HG03469 (cell line): ENCODE measurements around the gene VRK1.

Source experiments
- ATAC-seq: cut with Tn5 transposase; IDR thresholded peaks from one replicate; pipeline ENCODE4 v1.9.1; 2021; ENCODE audit warnings: mild to moderate bottlenecking, moderate library complexity, moderate number of reproducible peaks; ENCODE audit not compliant: unreplicated experiment

VRK1 gene

DNA sequence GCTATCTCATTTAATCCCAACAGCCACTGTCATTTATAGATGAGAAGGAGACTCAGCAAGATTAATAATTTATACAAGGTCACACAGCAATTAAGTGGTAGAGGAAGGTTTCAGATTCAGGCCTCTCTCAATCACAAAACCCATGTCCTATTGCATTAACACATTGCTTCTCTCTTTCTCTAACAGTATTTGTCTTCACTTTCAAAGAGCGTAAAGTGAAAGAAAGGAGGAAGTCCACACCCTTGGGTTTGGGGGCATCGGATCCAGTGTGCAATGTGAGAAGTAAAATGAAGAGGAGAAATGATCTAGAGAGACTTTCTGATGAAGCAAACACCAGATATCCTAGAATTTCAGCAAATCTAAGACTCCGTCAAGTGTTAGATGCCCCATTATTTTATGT is 7.0 kb upstream of the VRK1 start:
- no peak for ATAC-seq

DNA sequence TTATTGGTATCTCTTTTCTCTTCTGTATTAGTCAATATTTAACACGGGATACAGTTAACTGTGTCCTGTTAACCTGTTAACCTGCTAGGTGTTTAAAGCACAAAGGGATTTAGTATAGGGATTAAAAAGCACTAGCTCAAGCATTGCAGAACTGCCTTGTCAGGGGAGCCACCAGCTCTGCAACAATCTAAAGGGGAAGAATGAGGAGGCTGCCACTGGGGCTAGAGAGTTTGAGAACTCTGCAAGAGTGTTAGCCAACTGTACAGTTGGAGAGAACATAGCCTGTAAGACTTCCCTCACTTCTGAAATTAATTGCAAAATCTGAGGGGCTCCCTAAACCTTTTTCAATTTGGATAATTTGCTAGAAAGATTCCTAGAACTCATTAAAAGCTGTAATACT is 6.5 kb upstream of the VRK1 start:
- ATAC-seq = no peak

DNA sequence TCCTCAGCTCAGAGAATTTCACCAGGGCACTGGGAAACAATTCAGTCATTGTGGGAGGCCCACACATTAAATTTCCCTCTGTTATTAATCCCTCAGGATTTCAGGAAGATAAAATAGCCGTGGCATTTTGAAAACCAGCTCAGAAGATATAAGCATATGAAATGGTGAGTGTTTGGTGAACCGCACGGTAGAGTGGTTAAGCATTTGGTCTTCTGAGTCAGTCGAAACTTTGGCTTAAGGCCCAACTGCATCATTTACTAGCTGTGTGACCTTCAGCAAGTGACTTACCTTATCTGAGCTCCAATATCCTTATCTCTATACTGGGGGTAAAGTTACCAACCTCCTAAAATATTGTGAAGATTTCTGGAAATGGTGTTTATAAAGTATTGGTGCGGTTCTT is 5.2 kb upstream of the VRK1 start:
- ATAC-seq = no peak

DNA sequence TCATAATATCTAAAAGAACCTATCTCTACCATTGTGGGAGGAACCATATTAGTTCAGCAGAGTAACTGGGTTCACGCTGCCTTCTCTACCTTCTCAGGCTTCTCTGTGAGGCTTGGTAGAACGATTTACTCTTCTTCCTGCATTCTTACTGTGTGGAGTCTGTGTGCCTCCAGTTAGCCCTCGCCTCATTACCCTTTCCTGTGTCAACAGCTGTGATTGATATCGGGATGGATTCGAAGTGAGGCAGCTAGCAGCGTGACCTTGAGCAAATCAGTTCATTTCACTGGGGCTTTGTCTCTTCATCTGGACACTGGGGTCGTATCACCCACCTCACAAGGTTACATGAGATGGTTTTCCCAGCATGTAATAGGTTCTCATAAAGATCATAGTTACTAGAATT is 4.6 kb upstream of the VRK1 start:
- ATAC-seq = no peak

DNA sequence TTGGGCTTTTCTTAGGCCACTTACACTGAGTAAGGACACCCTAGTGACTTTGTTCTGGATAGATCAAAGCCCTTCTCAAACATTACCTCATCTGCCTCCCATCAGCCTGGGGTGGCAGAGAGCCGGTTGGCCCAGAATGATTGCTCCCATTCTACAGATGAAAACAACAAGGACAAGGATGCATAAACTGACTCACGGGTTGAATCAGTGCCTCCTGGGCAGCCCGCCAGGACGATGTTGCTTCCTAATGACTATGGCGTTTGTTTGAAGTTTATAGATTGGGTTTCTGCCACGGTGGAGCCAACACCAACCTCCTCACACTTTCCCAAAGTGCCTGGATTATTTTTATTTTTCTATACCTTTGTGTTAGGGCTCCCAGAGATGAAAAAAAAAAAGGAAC is 3.6 kb upstream of the VRK1 start:
- no peak for ATAC-seq

DNA sequence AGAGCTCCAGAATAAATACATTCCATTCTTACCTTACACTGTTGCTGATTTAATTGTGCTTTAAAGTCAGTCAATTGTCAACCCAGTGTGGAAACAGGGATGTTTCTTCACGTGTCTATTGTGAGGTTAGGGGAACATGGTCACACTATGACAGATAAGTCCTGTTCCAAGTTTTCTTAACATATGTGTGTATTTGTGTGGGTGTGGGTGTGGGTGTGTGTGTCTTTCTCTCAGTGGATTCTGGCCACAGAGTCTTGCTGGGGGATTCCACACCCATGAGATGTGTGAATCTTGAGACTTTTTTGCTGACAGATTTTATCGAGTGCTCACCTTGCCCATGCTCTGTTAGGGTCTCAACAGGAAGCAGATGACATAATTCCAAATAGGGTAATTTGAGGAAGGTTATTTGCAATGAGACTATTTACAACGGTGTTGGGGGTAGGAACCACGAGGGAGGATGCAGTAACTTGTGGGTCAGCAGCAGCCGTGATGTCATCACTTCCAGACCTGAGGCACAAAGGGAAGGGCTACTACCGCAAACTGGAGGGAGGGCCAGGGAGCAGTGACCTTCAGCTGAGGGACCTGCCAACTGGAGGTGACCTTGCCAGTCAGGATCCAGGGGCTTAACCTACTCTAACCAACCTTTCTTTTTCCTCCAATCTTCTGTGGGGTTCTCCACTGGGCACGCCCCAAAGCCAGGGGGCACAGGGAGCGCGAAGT is 1.9 kb upstream of the VRK1 start:
- no peak for ATAC-seq

DNA sequence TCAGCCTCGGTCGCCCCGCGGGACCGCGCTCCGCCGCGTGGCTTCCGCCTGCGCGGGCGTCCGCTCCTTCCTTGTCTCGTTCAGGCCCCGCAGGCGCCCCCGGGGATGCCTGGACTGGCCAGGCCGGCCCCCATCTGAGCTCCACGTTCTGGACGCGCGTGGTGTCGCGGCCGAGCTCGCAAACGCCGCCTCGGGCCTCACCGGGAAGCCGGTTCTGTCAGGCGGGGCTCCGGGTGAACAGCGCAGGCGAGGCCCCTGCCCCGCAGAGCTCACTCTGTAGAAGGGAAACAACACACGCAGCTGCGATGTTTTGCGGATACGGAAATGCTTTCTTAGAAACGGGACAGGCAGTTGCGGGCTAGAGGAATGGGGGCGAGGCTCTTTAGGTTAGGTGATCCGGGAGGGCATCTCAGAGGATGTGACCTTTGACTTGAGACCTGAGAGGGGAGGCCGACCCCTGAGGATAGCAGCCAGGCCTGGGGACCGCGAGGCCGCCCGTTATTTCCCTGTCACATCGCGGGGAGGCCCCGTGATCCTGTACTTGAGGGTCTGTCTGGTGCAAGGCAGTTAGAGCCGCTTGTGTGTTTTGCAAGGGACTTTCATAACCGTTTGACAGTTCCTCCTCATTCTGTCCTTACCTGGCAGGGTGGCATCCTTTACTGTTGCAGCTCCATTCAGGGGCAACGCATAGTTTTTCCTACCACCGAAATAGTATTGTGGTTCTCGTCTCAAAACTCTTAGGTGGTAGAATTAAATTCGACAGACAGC is 584 bp downstream of the VRK1 start:
- peak; percentile 21 for ATAC-seq

DNA sequence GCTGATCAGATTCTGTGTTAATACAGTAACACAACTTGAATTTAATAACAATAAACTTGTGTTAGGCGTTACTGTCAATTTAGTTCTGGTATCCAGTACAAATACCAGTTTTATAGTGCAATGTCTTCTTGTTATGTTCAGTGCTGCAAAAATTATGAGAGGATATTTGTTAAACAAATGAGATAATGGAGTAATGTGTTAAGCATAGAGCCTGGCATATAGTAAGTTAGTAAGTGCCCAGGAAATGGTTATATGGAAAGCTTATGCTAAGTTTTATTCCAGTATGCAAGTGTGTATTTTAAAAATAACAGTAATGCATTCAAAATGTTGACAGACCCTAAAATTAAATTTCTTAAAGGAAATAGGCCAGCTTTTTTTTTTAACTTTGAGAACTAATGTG is 1.8 kb downstream of the VRK1 start:
- no peak for ATAC-seq

DNA sequence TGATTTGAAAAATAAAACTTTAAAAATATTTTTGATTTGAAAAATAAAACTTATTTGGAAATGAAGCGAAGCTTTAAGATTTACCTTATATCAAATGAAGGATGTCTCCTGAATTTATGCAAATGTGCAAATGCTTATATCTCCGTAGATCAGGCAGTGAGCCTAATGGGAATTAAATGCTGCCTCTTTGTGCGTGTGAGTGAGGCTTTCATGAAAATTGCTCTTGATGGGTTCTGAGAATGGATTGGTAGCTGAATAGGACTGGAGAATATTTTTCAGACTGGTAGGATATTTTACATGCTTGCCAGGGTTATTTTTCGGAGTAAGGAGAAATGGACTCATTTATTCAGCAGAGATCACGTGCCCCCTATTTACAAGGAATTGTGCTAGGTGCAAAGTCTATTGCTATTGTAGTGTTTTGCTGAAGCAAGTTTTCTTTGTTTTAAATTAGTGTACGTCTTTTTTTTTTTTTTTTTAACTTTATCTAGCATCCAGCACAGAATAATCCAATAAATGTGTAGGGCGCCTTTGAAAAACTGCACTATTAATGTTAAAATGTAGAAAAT is 2.4 kb downstream of the VRK1 start:
- ATAC-seq = no peak

DNA sequence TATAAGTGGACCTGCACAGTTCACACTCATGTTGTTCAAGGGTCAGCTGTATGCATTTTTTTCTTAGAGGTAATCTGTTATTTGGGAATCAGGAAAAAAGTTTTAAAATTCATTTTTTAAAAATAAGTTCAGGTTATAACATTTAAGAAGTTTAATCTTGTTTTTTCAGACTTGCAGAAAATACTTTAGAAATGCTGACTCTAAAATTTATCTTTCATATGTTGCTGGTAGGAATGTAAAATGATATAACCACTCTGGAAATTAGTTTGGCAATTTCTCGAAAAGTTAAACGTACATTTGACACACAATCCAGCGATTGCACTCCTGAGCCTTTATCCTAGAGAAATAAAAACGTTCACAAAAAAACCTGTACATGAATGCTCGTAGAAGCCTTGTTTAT is 4.7 kb downstream of the VRK1 start:
- ATAC-seq = no peak

DNA sequence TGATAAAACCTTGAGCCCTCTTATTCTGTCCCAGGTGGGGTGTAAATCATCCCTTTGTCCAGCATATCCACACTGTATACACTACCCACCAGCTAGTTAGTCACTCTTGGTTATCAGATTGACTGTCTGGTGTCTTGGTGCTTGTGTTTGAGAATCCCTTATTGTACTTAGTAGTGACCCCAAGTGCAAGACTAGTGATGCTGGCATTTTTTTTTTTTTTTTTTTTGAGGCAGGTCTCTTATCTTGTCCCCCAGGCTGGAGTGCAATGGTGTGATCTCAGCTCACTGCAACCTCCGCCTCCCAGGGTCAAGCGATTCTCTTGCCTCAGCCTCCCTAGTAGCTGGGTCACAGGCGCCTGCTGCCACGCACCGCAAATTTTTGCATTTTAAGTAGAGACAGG is 5.8 kb downstream of the VRK1 start:
- ATAC-seq = no peak

DNA sequence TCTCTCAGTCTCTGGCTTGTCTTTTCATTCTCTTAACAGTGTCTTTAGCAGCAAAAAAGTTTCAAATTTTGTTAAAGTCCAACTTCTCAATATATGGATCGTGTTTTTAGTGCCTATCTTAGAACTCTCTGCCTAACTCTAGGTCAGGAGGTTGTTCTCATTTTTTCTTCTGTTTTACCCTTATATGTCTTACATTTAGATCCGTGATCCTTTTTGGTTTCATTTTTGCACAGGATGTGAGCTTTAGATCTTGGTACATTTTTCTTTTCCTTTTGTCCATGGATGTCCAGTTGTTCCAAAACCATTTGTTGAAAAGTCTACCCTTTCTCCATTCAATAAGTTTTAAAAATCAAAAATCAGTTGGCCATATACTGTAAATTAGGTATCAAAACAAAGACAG is 6.8 kb downstream of the VRK1 start:
- no peak for ATAC-seq

DNA sequence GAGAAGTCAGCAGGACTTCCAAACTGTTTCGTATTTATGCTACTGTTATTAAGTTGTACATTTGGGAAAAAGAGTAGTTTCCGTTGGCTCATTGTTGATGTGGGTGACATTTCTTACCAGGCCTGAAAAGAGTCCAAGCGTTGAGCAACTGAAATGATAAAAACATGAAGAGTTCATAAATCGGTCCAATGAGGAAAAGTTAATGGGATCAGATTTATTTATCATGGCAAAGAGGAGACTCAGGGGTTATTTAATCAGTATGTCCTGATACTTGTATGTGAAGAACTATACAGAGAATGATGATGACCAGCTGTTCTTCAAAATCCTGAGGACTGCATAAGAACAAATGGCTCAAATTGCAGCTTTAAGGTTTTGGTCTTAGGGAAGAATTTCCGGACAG is 7.7 kb downstream of the VRK1 start:
- ATAC-seq = no peak

DNA sequence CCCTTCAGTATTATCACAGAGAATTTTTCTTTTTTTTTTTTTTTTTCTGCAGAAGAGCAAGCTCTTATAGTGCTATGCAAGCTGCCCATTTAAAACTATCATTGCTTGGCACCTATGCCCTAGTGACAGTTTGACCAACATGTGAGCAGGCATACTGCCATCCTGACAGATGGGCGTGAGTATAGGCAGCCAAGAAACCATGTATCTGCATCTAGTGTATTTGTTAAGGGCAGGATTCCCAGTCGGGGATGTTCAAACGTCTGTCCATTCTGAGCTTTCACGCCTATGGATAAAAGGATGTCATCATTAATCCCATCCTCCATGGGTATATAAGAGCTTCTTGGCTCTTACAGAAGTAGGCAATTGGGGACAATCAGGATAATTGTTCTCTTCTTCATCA is 8.8 kb downstream of the VRK1 start:
- ATAC-seq = no peak

DNA sequence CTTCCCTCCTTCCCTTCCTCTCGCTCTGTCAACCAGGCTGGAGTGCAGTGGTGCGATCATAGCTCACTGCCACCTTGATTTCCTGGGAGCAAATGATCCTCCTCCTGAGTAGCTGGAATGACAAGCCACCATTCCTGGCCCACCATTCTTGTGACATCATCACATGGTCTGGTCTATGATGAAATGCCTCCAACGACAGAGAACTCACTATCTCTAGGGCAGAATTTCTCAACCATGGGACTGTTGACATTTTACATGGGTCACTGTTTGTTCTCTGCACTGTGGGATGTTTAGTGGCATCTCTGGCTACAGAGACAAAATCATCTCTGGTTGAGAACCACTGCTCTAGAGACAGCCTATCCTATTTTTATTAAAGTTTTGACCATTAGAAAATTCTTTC is 9.7 kb downstream of the VRK1 start:
- ATAC-seq = no peak

DNA sequence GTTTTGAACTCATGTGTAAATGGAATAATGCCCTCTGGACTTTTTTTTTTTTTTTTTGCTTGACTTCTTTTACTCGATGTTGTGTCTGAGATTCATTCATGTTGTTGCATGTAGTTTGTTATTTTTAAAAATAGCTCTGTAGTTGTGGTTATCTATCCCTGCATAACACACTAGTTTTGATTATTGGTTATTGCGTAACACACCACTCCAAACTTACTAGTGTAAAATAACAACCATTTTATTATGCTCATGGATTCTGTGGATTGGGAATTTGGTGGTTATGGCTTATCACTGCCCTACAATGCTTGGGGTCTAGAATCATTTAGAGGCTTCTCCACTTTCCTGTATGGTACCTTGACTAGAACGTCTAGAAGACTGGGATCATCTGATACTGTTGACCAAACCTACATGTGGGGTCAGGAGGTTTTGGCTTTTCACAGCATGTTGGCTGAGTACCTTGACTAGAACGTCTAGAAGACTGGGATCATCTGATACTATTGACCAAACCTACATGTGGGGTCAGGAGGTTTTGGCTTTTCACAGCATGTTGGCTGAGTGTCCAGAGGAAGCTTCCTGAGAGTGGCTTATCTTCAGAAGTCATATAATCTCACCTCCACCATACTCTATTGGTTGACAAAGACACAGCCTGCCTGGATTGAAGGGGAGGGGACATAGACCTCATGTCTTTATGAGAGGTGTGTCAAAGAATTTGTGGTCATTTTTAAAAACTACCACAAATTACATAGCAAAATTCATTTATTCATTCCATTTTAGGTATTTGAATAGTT is 11.6 kb downstream of the VRK1 start:
- no peak for ATAC-seq

DNA sequence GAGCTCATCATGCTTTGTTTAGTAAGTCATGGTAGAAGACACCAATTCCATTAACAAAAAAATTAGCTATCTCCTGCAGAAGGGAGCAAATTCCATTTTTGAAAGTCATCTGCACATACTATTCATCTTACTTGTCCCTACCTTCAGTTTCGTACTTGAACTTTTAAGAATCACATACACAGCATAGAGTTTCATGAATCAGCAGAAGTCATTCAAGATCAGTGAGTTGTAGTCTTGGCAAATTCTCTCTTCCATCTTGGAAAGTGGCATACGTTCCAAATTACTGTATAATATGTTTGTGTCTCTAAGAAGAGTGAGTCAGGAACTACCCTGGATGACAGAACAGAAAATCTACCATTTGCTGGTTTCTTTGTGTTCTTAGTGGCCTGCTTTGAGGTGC is 14.1 kb downstream of the VRK1 start:
- no peak for ATAC-seq

DNA sequence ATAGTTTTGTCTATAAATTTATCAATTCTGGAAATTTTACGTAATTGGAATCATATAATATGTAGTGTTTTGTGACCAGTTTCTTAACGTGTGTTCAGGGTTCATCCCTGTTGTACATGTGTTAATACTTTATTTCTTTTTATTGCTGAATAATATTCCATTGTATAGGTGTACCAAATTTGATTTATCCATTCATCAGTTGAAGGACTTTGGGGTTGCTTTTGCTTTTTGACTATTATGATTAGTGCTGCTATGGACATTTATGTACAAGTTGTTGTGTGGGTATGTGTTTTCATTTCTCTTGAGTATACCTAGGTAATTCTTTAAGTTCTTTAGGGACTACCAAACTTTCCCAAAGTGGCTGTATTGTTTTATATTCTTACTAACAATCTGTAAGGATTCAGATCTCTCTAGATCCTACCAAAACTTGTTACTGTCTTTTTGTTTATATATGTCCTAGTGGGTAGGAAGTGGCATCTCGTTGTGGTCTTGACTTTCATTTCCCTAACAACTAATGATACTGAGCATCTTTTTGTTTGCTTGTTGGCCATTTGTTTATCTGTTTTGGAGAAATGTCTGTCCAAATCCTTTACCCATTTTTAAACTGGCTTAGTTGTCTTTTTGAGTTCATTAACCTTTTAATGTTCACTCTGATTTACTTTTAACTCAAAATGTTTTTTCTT is 14.9 kb downstream of the VRK1 start:
- peak; percentile 76 for ATAC-seq

DNA sequence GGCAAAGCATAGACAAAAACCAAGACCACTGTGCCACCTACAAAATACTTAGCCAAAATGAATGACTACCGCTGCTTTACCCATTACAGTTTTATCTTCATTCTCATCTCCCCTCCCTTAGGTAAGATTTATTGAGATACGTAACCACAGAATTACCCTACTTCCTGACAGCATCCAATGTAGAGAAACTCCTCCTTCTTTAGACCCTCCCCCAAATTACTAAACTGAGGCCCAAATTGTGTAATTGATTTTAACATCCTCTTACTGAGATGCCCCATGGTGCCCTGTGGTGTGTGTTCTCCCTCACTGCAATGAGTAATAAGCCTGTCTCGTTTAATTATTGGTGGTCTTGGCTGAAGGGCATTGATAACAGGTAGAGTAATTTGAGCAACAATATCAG is 19.1 kb downstream of the VRK1 start:
- ATAC-seq = no peak

DNA sequence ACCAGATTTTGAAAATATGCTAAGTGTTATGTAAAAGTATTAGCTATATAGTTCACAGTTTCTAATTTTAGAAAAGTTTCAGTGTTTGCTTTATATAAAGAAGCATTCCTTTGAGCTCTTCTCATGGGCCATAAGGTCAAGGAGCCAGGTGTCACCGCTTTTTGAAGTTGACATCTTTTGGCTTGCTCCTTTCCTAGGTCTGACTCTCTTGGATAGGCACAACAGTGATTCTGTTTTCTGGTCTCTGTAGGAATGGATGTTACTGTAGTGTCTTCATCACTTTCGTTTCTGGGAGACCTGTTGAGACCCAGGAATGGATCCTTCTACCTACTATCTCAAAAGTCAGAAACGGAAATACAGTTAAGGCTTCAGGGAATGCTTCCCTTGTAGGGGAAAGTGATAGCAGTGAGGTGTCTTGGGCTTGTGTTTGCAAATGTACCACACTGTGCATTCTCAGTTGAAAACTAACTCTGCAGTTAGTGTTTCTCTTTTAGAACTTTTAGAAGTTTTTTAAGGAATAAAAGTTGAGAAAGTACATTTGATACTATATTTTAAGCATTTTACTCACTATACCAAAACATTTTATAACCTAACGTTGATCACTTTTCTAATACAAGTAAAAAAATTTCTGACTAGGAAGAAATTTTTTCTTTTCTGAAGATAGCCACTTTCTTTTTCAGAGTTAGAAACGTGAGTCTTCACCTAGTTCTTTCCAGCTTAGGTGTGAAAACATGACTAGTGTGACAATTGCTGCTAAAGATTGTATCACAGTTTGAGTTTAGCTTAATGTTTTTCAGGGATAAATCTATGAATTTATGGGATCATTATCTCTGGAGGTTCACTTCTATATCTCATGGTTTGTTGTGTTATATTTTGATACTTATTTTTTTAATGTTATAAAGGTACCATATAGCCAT is 20.8 kb downstream of the VRK1 start:
- ATAC-seq = no peak
